ENCODE measurements around the gene WFIKKN1. TPM values are rescaled to one million over a fixed set of nuclear protein-coding genes. Genes with fewer than 3 reads are reported as not detected.

WFIKKN1 gene
- total and polyA plus RNA-seq, 2 of the 4 experiments (the other 2 are of a cell fraction): 0.10 TPM; not detected in 1

DNA sequence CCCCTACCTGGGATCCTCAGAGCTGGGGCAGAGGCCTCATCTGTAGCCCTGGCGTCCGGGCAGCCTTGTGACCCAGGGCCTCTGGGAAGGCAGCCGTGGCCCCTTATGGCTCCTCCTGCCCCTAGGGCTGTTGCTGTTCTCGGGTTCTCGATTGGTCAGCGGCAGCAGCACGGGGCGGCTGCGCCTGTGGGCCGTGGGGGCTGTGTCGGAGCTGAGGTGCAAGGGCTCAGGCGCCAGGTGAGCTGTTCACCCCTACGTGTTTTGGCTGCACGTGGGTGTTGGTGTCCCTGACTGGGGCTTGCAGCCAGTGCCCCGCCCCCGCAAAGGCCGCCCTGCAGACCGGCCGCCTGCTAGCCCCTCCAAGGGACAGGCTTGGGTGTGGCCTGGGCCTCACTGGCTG lies 31.3 kb downstream of the WFIKKN1 start:
- in situ Hi-C loops (cut with MboI; ENCODE audit: low sequenced_read_pairs): no loop called here
- DNase-seq: no peak
- Histone ChIP-seq H4K20me1 (ENCODE audit: insufficient read depth, low read length) (no peaks in the 10 kb centered on the region), H4K8ac (ENCODE audit: low read depth in 2 of 2, low read length in 2 of 2) (no peak overlapping the region), H2BK20ac (ENCODE audit: low read depth, low read length) (no peak overlapping the region), H2BK5ac (ENCODE audit: low read depth, low read length, poor library complexity, severe bottlenecking) (no peak overlapping the region), H2BK15ac (ENCODE audit: low read depth, low read length) (no peak overlapping the region), H3K14ac (replicated peaks; ENCODE audit: low read depth, low read length) (no peak overlapping the region), H3K4me3 (ENCODE audit: insufficient read depth, low read depth, low read length) (no peak overlapping the region), H3K27me3 (ENCODE audit: control insufficient read depth, insufficient read depth, low read length) (no peaks in the 10 kb centered on the region), H3K56ac (ENCODE audit: extremely low read depth, insufficient read depth, low read length) (no peak overlapping the region), H3K9me3 (ENCODE audit: control insufficient read depth, insufficient read depth, low read length) (no peaks in the 10 kb centered on the region), H3K9me1 (ENCODE audit: insufficient read depth, low read length) (no peaks in the 10 kb centered on the region), H4K91ac (ENCODE audit: insufficient read depth, low read depth, low read length) (no peak overlapping the region), H3K79me1 (ENCODE audit: low read depth in 1 of 2, low read length in 2 of 2) (no peaks in the 10 kb centered on the region), H3K23ac (ENCODE audit: low read depth, low read length) (no peak overlapping the region), H3K4me2 (ENCODE audit: low read depth, low read length) (no peak overlapping the region), H2BK120ac (ENCODE audit: low read depth, low read length) (no peak overlapping the region), H2AK9ac (replicated peaks; ENCODE audit: low read depth, low read length, poor library complexity) (no peak overlapping the region), H4K5ac (ENCODE audit: low read depth, low read length) (no peak overlapping the region), H3K36me3 (ENCODE audit: control insufficient read depth, insufficient read depth, low read length) (peaks cover 4% of the 10 kb centered on the region), H3K4ac (ENCODE audit: low read depth, low read length) (no peak overlapping the region), H3K18ac (ENCODE audit: low read depth, low read length) (no peak overlapping the region), H2AK5ac (ENCODE audit: low read depth, low read length) (no peak overlapping the region), H2AFZ (replicated peaks; ENCODE audit: low read length, poor library complexity) (no peak overlapping the region), H3K27ac (ENCODE audit: insufficient read depth, low read length) (no peak overlapping the region), H3K4me1 (ENCODE audit: control insufficient read depth, insufficient read depth, low read length) (peaks cover 5% of the 10 kb centered on the region), H3K9ac (ENCODE audit: low read depth, low read length) (no peak overlapping the region)
- intact Hi-C loops (cut with micrococcal nuclease): no loop called here
- CTCF ChIA-PET: no interaction called here
- POLR2A ChIA-PET (ENCODE audit: unreplicated experiment): no interaction called here
- 96% methylated on average over 18 of the region's 19 CpGs; no CpG with 5 or more reads in 1 of the 2 experiments for WGBS, 2 experiments (ENCODE audit: extremely low coverage in 2 of 2, insufficient read length in 1 of 2)
- dilution Hi-C loops (cut with HindIII; ENCODE audit: low sequenced_read_pairs, unreplicated experiment): no loop called here
- no TSS peak for BruUV-seq (replicated peaks)
- TF ChIP-seq FOS (IDR thresholded peaks at IDR 0.05; ENCODE audit: low read depth, low read length) (no peak), BHLHE40 (IDR thresholded peaks at IDR 0.05; ENCODE audit: low read depth, low read length) (no peak), SMC3 (IDR thresholded peaks at IDR 0.05; ENCODE audit: low read depth, low read length) (no peak), RCOR1 (IDR thresholded peaks at IDR 0.05; ENCODE audit: insufficient replicate concordance, low read length) (no peak), CEBPB (IDR thresholded peaks at IDR 0.05; ENCODE audit: low read depth, low read length) (no peak), MXI1 (IDR thresholded peaks at IDR 0.05; ENCODE audit: borderline replicate concordance, low read depth, low read length) (no peak), CHD1 (IDR thresholded peaks at IDR 0.05; ENCODE audit: low read depth, low read length) (no peak), MAFK (IDR thresholded peaks at IDR 0.05; ENCODE audit: low read depth, low read length) (no peak), NFE2L2 (IDR thresholded peaks at IDR 0.05; ENCODE audit: low read depth, low read length) (no peak), RAD21 (IDR thresholded peaks at IDR 0.05; ENCODE audit: low read length) (no peak), RFX5 (IDR thresholded peaks at IDR 0.05; ENCODE audit: low read depth, low read length) (no peak), POLR2A (IDR thresholded peaks at IDR 0.05; ENCODE audit: low read depth, low read length) (no peak)
- TF ChIP-seq, protein P1, sequence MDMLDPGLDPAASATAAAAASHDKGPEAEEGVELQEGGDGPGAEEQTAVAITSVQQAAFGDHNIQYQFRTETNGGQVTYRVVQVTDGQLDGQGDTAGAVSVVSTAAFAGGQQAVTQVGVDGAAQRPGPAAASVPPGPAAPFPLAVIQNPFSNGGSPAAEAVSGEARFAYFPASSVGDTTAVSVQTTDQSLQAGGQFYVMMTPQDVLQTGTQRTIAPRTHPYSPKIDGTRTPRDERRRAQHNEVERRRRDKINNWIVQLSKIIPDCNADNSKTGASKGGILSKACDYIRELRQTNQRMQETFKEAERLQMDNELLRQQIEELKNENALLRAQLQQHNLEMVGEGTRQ (IDR thresholded peaks at IDR 0.05; ENCODE audit: low read depth, low read length): no peak
- TF ChIP-seq, protein P2, sequence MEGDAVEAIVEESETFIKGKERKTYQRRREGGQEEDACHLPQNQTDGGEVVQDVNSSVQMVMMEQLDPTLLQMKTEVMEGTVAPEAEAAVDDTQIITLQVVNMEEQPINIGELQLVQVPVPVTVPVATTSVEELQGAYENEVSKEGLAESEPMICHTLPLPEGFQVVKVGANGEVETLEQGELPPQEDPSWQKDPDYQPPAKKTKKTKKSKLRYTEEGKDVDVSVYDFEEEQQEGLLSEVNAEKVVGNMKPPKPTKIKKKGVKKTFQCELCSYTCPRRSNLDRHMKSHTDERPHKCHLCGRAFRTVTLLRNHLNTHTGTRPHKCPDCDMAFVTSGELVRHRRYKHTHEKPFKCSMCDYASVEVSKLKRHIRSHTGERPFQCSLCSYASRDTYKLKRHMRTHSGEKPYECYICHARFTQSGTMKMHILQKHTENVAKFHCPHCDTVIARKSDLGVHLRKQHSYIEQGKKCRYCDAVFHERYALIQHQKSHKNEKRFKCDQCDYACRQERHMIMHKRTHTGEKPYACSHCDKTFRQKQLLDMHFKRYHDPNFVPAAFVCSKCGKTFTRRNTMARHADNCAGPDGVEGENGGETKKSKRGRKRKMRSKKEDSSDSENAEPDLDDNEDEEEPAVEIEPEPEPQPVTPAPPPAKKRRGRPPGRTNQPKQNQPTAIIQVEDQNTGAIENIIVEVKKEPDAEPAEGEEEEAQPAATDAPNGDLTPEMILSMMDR (conservative IDR thresholded peaks at IDR 0.05; ENCODE audit: low read depth, low read length): no peak
- TF ChIP-seq, protein P3, sequence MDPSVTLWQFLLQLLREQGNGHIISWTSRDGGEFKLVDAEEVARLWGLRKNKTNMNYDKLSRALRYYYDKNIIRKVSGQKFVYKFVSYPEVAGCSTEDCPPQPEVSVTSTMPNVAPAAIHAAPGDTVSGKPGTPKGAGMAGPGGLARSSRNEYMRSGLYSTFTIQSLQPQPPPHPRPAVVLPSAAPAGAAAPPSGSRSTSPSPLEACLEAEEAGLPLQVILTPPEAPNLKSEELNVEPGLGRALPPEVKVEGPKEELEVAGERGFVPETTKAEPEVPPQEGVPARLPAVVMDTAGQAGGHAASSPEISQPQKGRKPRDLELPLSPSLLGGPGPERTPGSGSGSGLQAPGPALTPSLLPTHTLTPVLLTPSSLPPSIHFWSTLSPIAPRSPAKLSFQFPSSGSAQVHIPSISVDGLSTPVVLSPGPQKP (IDR thresholded peaks at IDR 0.05; ENCODE audit: borderline replicate concordance, low read depth, low read length): no peak
- no peak for ATAC-seq (ENCODE audit: low read depth)
